Karpas-422 (cell line): ENCODE results near the gene MKLN1. TPM values are rescaled to one million over a fixed set of nuclear protein-coding genes. Genes with fewer than 3 reads are reported as not detected.

ENCODE experiments used
- DNase-seq: peaks from one replicate; pipeline ENCODE4 v3.0.0-alpha.2; 2015
- H2AFZ ChIP-seq: fragments of 200-600 bp; sonication (generic); 2 replicates; pipeline ENCODE4 v1.6.1; 2014; ENCODE audit warnings: antibody characterized with exemption, low read length, mixed read lengths
- H3K27ac ChIP-seq: fragments of 200-600 bp; sonication (generic); 2 replicates; pipeline ENCODE4 v1.5.1; 2014; ENCODE audit warnings: mild to moderate bottlenecking, low read length, moderate library complexity
- H3K27me3 ChIP-seq: fragments of 200-600 bp; sonication (generic); 2 replicates; pipeline ENCODE4 v1.6.1; 2014; ENCODE audit warnings: low read length, mixed read lengths
- H3K36me3 ChIP-seq: fragments of 200-600 bp; sonication (generic); 2 replicates; pipeline ENCODE4 v1.6.1; 2014; ENCODE audit warnings: low read length, mixed read lengths; ENCODE audit not compliant: insufficient read depth
- H3K4me1 ChIP-seq: fragments of 200-600 bp; sonication (generic); 2 replicates; pipeline ENCODE4 v1.6.1; 2014; ENCODE audit warnings: mild to moderate bottlenecking, low read length, mixed read lengths
- H3K4me2 ChIP-seq: fragments of 200-600 bp; sonication (generic); 2 replicates; pipeline ENCODE4 v1.6.1; 2014; ENCODE audit warnings: low read length, low read depth, mild to moderate bottlenecking; ENCODE audit not compliant: poor library complexity, severe bottlenecking
- H3K4me3 ChIP-seq: fragments of 200-600 bp; sonication (generic); 2 replicates; pipeline ENCODE4 v1.5.1; 2014; ENCODE audit warnings: mild to moderate bottlenecking, antibody characterized with exemption, low read length, mixed read lengths
- H3K79me2 ChIP-seq: fragments of 200-600 bp; sonication (generic); 2 replicates; pipeline ENCODE4 v1.6.1; 2014; ENCODE audit warnings: mild to moderate bottlenecking, low read length, mixed read lengths
- H3K9ac ChIP-seq: fragments of 200-600 bp; sonication (generic); 2 replicates; pipeline ENCODE4 v1.6.0; 2014; ENCODE audit warnings: low read length
- H3K9me2 ChIP-seq: fragments of 200-600 bp; sonication (generic), shearing (Covaris generic); replicated peaks from 2 replicates; pipeline ENCODE4 v1.6.0; 2014; ENCODE audit warnings: mild to moderate bottlenecking, low read length, moderate library complexity; ENCODE audit not compliant: insufficient read depth
- H3K9me3 ChIP-seq: fragments of 300-700, 200-600 bp; sonication (generic); 2 replicates; pipeline ENCODE4 v1.6.1; 2014; ENCODE audit warnings: low read length, mixed read lengths
- H4K20me1 ChIP-seq: fragments of 200-600 bp; sonication (generic); 2 replicates; pipeline ENCODE4 v1.6.1; 2014; ENCODE audit warnings: mild to moderate bottlenecking, antibody characterized with exemption, low read length, low read depth; ENCODE audit not compliant: insufficient read depth
- total RNA-seq: library from RNA; depleted of rRNA; stranded (reverse); fragments of >200 nt; shearing (Covaris generic); gene quantifications from 2 replicates; pipeline ENCODE4 v1.2.3, GENCODE V29; 2014; ENCODE audit warnings: low replicate concordance

Gene MKLN1
- total RNA-seq, 1 experiment from 2014 or later: 70.8 TPM

- Histone ChIP-seq H3K36me3 (no peaks in the 10 kb centered on the region), H3K27ac (no peak overlapping the region), H3K4me2 (no peak overlapping the region), H3K9me2 (no peaks in the 10 kb centered on the region), H3K4me3 (no peak overlapping the region), H3K9ac (no peak overlapping the region), H3K27me3 (no peaks in the 10 kb centered on the region), H3K79me2 (peaks cover 100% of the 10 kb centered on the region), H4K20me1 (no peaks in the 10 kb centered on the region), H3K4me1 (peaks cover 22% of the 10 kb centered on the region), H2AFZ (no peak overlapping the region), H3K9me3 (no peaks in the 10 kb centered on the region)
- DNase-seq: no peak
Measured at GRCh38 chr7:131359136-131359776, 31.6 kb downstream of the MKLN1 start.

GRCh38 chr7:131363719-131364118 is 36.0 kb downstream of the MKLN1 start:
- no peak for DNase-seq
- no peaks in the 10 kb centered on the region for H3K27me3 ChIP-seq
- H3K4me3 ChIP-seq: no peak overlapping the region
- H3K4me2 ChIP-seq: no peak overlapping the region
- no peaks in the 10 kb centered on the region for H3K9me3 ChIP-seq
- no peaks in the 10 kb centered on the region for H4K20me1 ChIP-seq
- H2AFZ ChIP-seq: no peak overlapping the region
- no peak overlapping the region for H3K9ac ChIP-seq
- H3K27ac ChIP-seq: no peak overlapping the region
- H3K9me2 ChIP-seq: no peaks in the 10 kb centered on the region
- no peaks in the 10 kb centered on the region for H3K36me3 ChIP-seq
- H3K4me1 ChIP-seq: peaks cover 37% of the 10 kb centered on the region
- H3K79me2 ChIP-seq: peaks cover 100% of the 10 kb centered on the region

GRCh38 chr7:131364767-131365344 is 37.2 kb downstream of the MKLN1 start:
- Histone ChIP-seq H3K9me3 (no peaks in the 10 kb centered on the region), H4K20me1 (no peaks in the 10 kb centered on the region), H2AFZ (no peak overlapping the region), H3K4me1 (peaks cover 40% of the 10 kb centered on the region), H3K9ac (no peak overlapping the region), H3K36me3 (no peaks in the 10 kb centered on the region), H3K4me3 (no peak overlapping the region), H3K4me2 (no peak overlapping the region), H3K27me3 (no peaks in the 10 kb centered on the region), H3K9me2 (no peaks in the 10 kb centered on the region), H3K27ac (no peak overlapping the region), H3K79me2 (peaks cover 100% of the 10 kb centered on the region)
- no peak for DNase-seq

GRCh38 chr7:131365838-131366237 is 38.2 kb downstream of the MKLN1 start:
- Histone ChIP-seq H3K9ac (no peak overlapping the region), H3K27ac (no peak overlapping the region), H3K36me3 (no peaks in the 10 kb centered on the region), H3K4me1 (peaks cover 47% of the 10 kb centered on the region), H3K9me3 (no peaks in the 10 kb centered on the region), H3K27me3 (no peaks in the 10 kb centered on the region), H3K4me3 (no peak overlapping the region), H3K9me2 (no peaks in the 10 kb centered on the region), H3K79me2 (peaks cover 100% of the 10 kb centered on the region), H4K20me1 (no peaks in the 10 kb centered on the region), H3K4me2 (no peak overlapping the region), H2AFZ (no peak overlapping the region)
- no peak for DNase-seq

- H3K79me2 ChIP-seq: peaks cover 100% of the 10 kb centered on the region
- no peak overlapping the region for H3K9ac ChIP-seq
- H3K4me3 ChIP-seq: no peak overlapping the region
- H2AFZ ChIP-seq: no peak overlapping the region
- peaks cover 55% of the 10 kb centered on the region for H3K4me1 ChIP-seq
- no peaks in the 10 kb centered on the region for H3K9me3 ChIP-seq
- H3K27me3 ChIP-seq: no peaks in the 10 kb centered on the region
- H3K4me2 ChIP-seq: no peak overlapping the region
- DNase-seq: no peak
- no peak overlapping the region for H3K27ac ChIP-seq
- H3K36me3 ChIP-seq: no peaks in the 10 kb centered on the region
- H3K9me2 ChIP-seq: no peaks in the 10 kb centered on the region
- no peaks in the 10 kb centered on the region for H4K20me1 ChIP-seq
Measured at GRCh38 chr7:131369354-131369753, 41.7 kb downstream of the MKLN1 start.

- H2AFZ ChIP-seq: no peak overlapping the region
- H3K9ac ChIP-seq: 0 out of 2 replicates have a peak overlapping the region, but pooled peaks have one; percentile 1
- no peak overlapping the region for H3K4me3 ChIP-seq
- peak; percentile 68 for DNase-seq
- no peaks in the 10 kb centered on the region for H3K9me2 ChIP-seq
- H3K27me3 ChIP-seq: no peaks in the 10 kb centered on the region
- H3K27ac ChIP-seq: peak overlapping the region; percentile 43
- no peaks in the 10 kb centered on the region for H4K20me1 ChIP-seq
- H3K4me2 ChIP-seq: no peak overlapping the region
- peaks cover 6% of the 10 kb centered on the region; the same call in 1 of the 2 replicates for H3K36me3 ChIP-seq
- no peaks in the 10 kb centered on the region for H3K9me3 ChIP-seq
- peaks cover 100% of the 10 kb centered on the region for H3K79me2 ChIP-seq
- peaks cover 53% of the 10 kb centered on the region for H3K4me1 ChIP-seq
Measured at GRCh38 chr7:131370523-131370968, 42.9 kb downstream of the MKLN1 start.

GRCh38 chr7:131371411-131371810 is 43.7 kb downstream of the MKLN1 start:
- peaks cover 95% of the 10 kb centered on the region for H3K79me2 ChIP-seq
- no peak overlapping the region for H3K4me2 ChIP-seq
- peak overlapping the region; percentile 43; the same call in 1 of the 2 replicates for H3K27ac ChIP-seq
- no peak for DNase-seq
- H3K9ac ChIP-seq: no peak overlapping the region
- H3K4me1 ChIP-seq: peaks cover 45% of the 10 kb centered on the region
- H3K9me3 ChIP-seq: no peaks in the 10 kb centered on the region
- no peaks in the 10 kb centered on the region for H3K27me3 ChIP-seq
- H3K36me3 ChIP-seq: peaks cover 6% of the 10 kb centered on the region; the same call in 1 of the 2 replicates
- no peaks in the 10 kb centered on the region for H3K9me2 ChIP-seq
- H4K20me1 ChIP-seq: no peaks in the 10 kb centered on the region
- no peak overlapping the region for H2AFZ ChIP-seq
- H3K4me3 ChIP-seq: no peak overlapping the region

GRCh38 chr7:131372554-131372953 is 44.9 kb downstream of the MKLN1 start:
- no peak overlapping the region for H3K4me3 ChIP-seq
- no peaks in the 10 kb centered on the region for H3K27me3 ChIP-seq
- H3K4me2 ChIP-seq: no peak overlapping the region
- no peak for DNase-seq
- H3K36me3 ChIP-seq: peaks cover 14% of the 10 kb centered on the region; the same call in 1 of the 2 replicates
- no peak overlapping the region for H3K9ac ChIP-seq
- peaks cover 92% of the 10 kb centered on the region for H3K79me2 ChIP-seq
- H2AFZ ChIP-seq: no peak overlapping the region
- no peaks in the 10 kb centered on the region for H4K20me1 ChIP-seq
- H3K9me2 ChIP-seq: no peaks in the 10 kb centered on the region
- H3K27ac ChIP-seq: no peak overlapping the region
- peaks cover 33% of the 10 kb centered on the region for H3K4me1 ChIP-seq
- no peaks in the 10 kb centered on the region for H3K9me3 ChIP-seq
